T-helper 2 cell (primary cell): ENCODE data around the gene RAD51B.
"Not testable (repeated sequence)": the region's sequence is repeated elsewhere in the genome, so short reads cannot be mapped to it uniquely, and the experiment has no call there.

Source experiments
- DNase-seq, 5 experiments: peaks; one replicate each; pipeline versions ENCODE4 v3.0.0 to v3.0.0-alpha.2; 2012 to 2022

The RAD51B gene

DNA sequence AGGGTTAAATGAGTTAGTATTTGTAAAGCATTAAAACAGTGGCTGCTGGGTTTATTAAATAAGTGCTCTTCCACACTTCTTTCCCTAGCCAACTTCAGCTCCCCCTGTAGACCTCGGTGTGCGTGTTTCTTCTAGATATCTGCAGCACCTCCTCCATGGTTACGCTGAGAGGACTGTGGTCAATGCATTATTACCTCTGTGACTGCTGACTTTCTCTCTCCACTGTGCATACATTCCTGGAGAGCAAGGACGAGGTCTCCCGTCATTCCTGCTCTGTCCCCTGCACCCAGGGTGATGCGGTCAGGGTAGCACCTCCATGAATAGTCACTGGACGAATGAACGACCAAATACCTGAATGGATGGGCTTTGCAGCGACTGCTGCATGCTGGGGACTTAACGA lies 928.7 kb downstream of the RAD51B start:
- DNase-seq, result no peak

DNA sequence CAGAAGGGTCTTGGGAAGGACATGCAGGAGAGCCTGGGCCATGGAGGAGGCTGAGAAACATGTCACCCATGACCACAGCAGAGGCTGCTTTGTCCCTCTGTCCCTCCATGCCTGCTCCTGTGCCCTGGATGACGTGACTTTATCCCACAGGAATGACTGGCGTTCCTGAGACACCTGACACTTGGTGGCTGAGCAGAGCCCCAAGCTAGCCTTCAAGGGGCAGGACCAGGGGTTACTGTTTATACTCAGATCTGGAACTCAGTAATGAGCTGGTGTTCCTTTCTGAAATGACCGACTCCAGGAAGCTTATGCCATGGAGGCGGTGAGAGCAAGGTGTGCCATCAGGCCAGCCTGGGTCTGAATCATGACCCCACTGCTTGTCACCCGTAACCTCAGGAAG lies 929.1 kb downstream of the RAD51B start:
- DNase-seq, result no peak

DNA sequence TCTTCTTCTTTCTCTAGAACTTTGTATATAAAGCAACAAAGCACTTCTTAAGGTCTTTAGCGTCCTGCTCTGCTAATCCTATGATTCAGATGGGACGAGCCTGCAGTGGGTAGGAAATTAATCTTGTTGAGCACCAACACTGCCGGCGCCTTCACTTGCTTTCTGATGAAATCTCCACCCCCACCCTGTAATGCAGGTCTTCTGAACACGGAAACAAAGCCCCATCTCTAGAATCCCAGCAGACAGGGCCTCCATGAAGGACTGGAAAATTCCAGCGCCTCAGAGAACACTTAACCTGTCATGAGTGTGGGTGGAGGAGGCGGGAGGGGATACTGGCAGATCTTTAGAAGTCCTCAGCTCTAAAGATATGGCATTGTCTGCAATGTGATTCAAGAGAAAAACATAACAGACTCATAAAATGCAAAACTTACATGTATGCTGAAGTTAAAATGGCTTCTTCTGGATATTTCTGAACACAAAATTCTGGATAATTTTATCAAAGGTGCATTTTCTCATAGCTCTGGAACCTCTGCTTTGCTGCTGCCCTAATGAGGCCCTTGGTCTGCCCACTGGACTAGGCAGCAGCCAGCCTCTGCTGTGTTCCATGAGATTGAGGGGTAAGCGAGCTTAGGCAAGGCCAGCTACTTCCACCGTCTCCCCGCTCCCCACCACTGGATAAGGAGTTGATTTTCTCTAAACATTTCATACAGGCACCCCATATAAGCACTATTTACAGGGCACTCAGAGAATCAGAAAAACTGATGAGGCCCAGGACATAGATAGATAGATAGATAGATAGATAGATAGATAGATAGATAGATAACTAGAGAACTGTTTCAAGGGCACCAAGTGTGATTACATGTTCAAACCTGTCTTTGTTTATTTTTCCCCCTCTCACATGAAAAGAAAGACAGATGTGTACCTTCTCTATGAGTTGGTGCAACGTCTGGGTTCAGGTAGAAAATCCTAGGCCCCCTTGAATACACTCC lies 930.2 kb downstream of the RAD51B start:
- DNase-seq, result no peak

DNA sequence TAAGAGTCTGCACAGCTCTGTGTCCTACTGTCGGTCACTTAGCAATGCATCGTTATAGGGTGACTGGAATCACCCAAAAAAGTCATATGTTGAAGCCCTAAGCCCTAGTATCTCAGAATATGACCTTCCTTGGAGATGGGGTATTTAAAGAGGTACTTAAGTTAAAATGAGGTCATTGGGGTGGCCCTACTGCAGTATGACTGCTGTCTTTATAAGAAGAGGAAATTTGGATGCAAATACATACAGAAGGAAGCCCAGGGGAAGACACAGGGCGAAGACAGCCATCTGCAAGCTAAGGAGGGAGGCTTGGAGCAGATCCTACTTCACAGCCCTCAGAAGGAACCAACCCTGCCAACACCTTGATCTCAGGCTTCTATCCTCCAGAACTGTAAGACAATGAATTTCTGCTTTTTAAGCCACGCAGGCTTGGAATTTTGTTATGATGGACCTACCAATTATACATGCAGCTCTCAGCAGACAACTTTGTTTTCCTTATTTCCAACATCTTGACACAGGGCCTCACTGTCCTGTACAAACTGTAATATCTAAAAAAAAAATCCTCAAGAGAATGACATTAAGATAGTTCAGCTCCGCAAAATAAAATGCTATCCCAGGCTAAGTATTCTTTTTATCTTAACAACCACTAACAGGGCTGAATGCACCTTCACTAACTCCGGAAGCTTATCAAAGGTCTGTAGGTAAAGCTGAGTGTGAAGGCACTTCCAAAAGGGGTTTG lies 932.9 kb downstream of the RAD51B start:
- no peak for DNase-seq

DNA sequence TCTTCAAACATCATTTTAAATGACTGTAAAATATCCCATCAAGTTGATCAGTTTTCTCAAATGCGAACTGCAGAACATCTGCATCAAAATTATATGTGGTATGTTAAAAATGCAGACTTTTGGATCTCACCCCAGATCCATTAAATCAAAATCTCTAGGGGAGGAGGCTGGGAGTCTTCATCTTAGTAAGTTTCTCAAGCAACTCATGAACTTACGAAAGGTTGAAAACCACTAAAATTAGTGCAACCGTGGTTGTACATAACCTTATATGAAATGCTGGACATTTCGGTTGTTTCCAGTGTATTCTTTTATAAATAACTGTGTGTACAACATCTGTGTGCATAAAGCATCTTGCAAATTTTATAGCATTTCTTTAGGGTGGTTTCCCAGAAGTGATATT lies 934.1 kb downstream of the RAD51B start:
- DNase-seq, result no peak

GRCh38 chr14:68755016-68755353 lies 935.4 kb downstream of the RAD51B start:
- no peak for DNase-seq

- DNase-seq, result no peak
These were observed 936.5 kb downstream of the RAD51B start for GRCh38 chr14:68756000-68756481.

- no peak for DNase-seq
These were observed 937.2 kb downstream of the RAD51B start for GRCh38 chr14:68756734-68757133.

- DNase-seq, result no peak
These were observed 938.1 kb downstream of the RAD51B start for GRCh38 chr14:68757618-68758081.

DNA sequence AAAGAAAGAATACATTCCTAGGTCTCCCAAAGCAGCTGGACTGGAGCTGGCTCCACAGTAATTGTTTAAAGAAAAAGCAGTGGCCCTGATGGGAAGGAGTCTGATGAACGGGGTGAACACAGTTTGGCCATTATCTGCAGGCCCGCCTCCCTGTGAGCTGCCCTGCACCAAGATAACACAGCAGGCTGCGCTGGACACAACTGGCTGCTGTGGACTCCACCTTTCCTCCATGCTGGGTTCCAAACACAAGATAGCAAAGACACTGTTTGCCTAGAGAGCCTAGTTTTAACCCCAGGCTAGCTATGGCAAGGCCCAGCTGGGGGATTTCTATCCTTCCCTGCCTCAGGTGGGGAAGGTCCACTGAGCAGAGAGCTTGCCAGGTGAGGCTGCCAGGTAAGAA lies 938.7 kb downstream of the RAD51B start:
- no peak for DNase-seq

- no peak for DNase-seq
These were observed 939.5 kb downstream of the RAD51B start for GRCh38 chr14:68759017-68759560.

- DNase-seq, result no peak
These were observed 940.4 kb downstream of the RAD51B start for GRCh38 chr14:68759937-68760336.

DNA sequence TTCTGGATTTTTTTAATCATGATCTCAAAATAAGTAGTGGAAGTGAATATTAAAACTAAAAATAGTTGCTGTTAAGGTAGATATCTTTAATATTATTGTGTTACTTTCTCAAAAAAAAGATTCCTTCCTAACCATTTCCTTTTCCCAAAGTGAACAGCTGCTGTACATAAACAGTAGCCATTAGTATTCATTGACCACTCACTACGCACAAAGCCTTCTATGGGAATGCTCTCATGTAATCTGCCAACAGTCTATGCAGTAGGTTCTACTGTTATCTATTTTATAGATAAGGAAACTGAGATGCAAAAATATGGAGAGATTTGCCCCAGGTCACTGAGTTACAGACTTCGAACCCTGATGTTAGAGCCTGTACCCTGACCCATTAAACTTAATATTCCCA lies 941.2 kb downstream of the RAD51B start:
- no peak for DNase-seq

DNA sequence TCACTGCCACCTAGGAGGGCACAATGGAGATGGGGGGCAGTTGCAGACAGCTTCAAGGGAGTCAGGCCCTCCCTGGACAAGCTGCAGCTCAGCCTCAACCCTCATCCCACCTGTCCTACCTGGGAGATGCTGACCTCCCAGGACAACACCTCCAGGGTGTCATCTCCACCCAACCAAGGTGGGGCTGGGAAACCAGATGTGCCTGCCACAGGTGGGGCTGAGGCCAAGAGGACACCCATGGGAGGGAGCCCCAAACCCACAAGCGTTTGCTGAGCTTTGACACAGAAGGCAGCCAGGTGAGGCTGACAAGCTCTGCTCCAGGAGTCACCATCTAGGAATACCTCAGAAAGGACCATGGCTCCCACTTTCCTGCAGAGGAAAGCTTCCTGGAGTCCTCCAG lies 941.8 kb downstream of the RAD51B start:
- DNase-seq, result no peak

- no peak for DNase-seq
These were observed 943.6 kb downstream of the RAD51B start for GRCh38 chr14:68762953-68763764.

DNA sequence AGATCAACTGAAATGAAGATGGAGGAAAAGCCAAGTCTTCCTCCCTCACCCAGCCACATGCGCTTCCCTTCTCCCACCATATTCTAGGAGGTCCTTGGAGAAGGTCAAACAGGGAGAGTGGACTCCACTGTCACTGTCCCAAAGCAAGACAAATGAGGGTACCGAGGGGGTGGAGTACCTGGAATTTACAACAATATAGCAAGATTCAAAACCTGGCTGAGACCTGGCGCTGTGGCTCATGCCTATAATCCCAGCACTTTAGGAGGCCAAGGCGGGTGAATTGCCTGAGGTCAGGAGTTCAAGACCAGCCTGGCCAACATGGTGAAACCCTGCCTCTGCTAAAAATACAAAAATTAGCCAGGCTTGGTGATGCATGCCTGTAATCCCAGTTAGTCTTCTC lies 944.3 kb downstream of the RAD51B start:
- DNase-seq, result not testable (repeated sequence)

DNA sequence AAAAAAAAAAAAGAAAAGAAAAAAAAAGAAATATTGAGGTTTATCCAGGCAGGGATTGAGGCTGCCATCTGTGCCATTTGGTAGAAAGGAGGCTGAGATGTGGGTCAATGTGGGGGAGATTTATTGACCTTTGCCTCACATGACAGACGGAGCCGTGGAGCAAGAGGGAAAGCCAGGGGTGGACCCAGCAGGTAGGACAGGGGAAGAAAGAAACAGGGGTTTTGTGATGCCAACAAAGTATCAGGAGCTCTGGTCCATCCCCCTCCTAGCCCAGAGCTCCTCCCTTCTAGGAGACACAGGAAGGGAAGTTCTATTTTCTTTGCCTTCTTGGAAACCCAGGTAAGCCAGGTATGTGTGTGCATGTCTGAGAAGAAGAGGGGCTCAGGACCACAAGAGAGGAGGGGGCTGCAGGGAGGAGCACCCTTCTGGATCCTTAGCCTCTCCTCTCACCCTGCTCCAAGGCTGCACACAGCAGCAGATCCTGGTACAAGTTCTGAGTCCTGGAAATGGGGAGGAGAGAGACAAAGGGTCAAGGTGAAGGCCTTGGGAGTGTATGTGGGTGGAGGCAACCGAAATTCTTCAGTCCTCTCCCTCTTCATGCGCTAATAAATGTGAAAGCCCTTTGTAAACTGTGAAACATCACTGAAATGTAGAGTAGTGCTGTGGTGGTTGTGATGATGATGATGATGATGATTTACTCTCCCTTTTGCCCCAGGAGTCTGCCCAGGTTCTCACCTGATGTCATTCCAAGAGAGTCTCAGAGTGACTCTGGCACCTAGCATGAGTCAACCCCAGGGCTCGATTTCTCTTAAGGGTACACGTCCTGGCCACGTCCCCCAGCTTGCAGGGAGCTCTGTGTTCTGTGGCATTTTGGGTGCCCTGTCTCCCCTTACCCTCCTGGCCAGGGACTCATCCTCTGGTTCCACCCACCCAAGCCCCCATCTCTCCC lies 947.0 kb downstream of the RAD51B start:
- DNase-seq, result no peak

GRCh38 chr14:68767248-68767645 lies 947.7 kb downstream of the RAD51B start:
- DNase-seq, result no peak

GRCh38 chr14:68768316-68768715 lies 948.7 kb downstream of the RAD51B start:
- DNase-seq, result no peak

DNA sequence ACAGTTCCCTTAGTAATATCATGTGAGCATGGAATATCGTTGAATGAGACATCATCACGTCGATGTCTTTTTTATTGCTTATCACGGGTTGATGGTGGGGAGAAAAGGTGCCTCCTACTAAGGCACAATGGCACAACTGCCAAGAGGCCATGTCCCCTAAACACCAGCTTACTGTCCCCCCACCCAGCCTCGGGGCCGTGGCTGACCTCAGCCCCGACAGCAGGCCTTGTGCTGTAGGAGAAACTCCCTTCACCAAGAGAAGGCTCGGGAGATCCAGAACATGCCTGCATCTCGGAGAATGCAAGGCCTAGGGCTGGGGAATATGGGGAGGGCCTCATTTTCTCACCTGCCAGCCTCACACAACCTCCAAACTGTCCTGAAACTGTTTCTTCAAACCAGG lies 950.5 kb downstream of the RAD51B start:
- no peak for DNase-seq

- no peak for DNase-seq
These were observed 951.1 kb downstream of the RAD51B start for GRCh38 chr14:68770553-68771286.
